SK-N-SH (cell line): ENCODE measurements around the gene PDE4D. TPM values are rescaled to one million over a fixed set of nuclear protein-coding genes. Genes with fewer than 3 reads are reported as not detected.

Source experiments
- CTCF ChIA-PET: fragments of 300-600, 350-600 bp; formaldehyde crosslinking; extraction: SDS; loops from one replicate; lab custom pipeline; 2021; lab: Yijun Ruan, JAX
- POLR2A ChIA-PET: fragments of 350-600 bp; sonication (Branson Sonifier 250); formaldehyde crosslinking; extraction: SDS; loops from one replicate; lab custom pipeline; 2020; ENCODE audit warnings: antibody characterized with exemption, inconsistent platforms; lab: Yijun Ruan, JAX
- DNase-seq: peaks from one replicate; pipeline ENCODE4 v3.0.0; 2012
- H2AFZ ChIP-seq: fragments of 200-600 bp; sonication (generic); 2 replicates; pipeline ENCODE4 v1.8.1; 2016; ENCODE audit warnings: antibody characterized with exemption, mild to moderate bottlenecking, low read depth
- H3F3A ChIP-seq: fragments of 200-600 bp; sonication (generic); replicated peaks from 2 replicates; pipeline ENCODE3; 2016; ENCODE audit warnings: antibody characterized with exemption, mild to moderate bottlenecking; ENCODE audit not compliant: insufficient read depth
- H3K27ac ChIP-seq, 2 experiments: fragments of 200-500 bp in 1 of 2; fragments of 200-600 bp in 1 of 2; sonication (Bioruptor generic) in 1 of 2; sonication (generic), shearing (Covaris generic) in 1 of 2; 2 replicates each; pipeline versions ENCODE4 v1.5.1 to v1.6.1; 2014 to 2016; ENCODE audit warnings: low read depth in 2 of 2, inconsistent platforms in 1 of 2, low read length in 1 of 2, mild to moderate bottlenecking in 1 of 2, mixed read lengths in 1 of 2
- H3K27me3 ChIP-seq: fragments of 200-600 bp; sonication (generic), shearing (Covaris generic); 2 replicates; pipeline ENCODE4 v1.6.1; 2016; ENCODE audit warnings: mixed run types; ENCODE audit not compliant: insufficient read depth
- H3K36me3 ChIP-seq, 2 experiments: fragments of 200-500 bp in 1 of 2; fragments of 200-600 bp in 1 of 2; sonication (Bioruptor generic) in 1 of 2; sonication (generic) in 1 of 2; replicated peaks in 1 of 2; 2 replicates each; pipeline versions ENCODE3 to v1.5.1; 2014 to 2016; ENCODE audit warnings: low read length in 1 of 2, mild to moderate bottlenecking in 1 of 2; ENCODE audit not compliant: insufficient read depth in 2 of 2, control insufficient read depth in 1 of 2
- H3K4me1 ChIP-seq, 2 experiments: fragments of 200-500 bp in 1 of 2; fragments of 200-600 bp in 1 of 2; sonication (Bioruptor generic) in 1 of 2; sonication (generic), shearing (Covaris generic) in 1 of 2; 2 replicates each; pipeline versions ENCODE4 v1.5.1 to v1.6.1; 2014 to 2016; ENCODE audit warnings: low read depth in 1 of 2, low read length in 1 of 2, mixed run types in 1 of 2; ENCODE audit not compliant: insufficient read depth in 2 of 2, control insufficient read depth in 1 of 2
- H3K4me2 ChIP-seq: fragments of 200-600 bp; sonication (generic), shearing (Covaris generic); 2 replicates; pipeline ENCODE4 v1.6.1; 2017; ENCODE audit warnings: mixed run types
- H3K4me3 ChIP-seq, 2 experiments: fragments of 200-500 bp in 1 of 2; fragments of 200-600 bp in 1 of 2; sonication (Bioruptor generic) in 1 of 2; sonication (generic), shearing (Covaris generic) in 1 of 2; 2 replicates each; pipeline versions ENCODE4 v1.5.1 to v1.8.1; 2014 to 2016; ENCODE audit warnings: low read depth in 2 of 2, inconsistent platforms in 1 of 2, low read length in 1 of 2, mild to moderate bottlenecking in 1 of 2, mixed read lengths in 1 of 2, moderate library complexity in 1 of 2
- H3K79me2 ChIP-seq: fragments of 200-600 bp; sonication (generic); 2 replicates; pipeline ENCODE4 v1.8.1; 2017; ENCODE audit warnings: mild to moderate bottlenecking; ENCODE audit not compliant: insufficient read depth
- H3K9ac ChIP-seq: fragments of 200-600 bp; sonication (generic); 2 replicates; pipeline ENCODE4 v1.6.1; 2017; ENCODE audit warnings: mixed run types
- H3K9me2 ChIP-seq: fragments of 200-600 bp; sonication (generic); 2 replicates; pipeline ENCODE4 v1.6.1; 2017; ENCODE audit warnings: mixed run types
- H3K9me3 ChIP-seq: fragments of 200-600 bp; sonication (generic); 2 replicates; pipeline ENCODE4 v1.6.1; 2017; ENCODE audit warnings: mixed run types, mild to moderate bottlenecking, moderate library complexity
- H4K20me1 ChIP-seq: fragments of 200-600 bp; sonication (generic); 2 replicates; pipeline ENCODE4 v1.6.1; 2017; ENCODE audit warnings: mild to moderate bottlenecking, mixed run types; ENCODE audit not compliant: insufficient read depth
- CTCF ChIP-seq: fragments of 200-600 bp; sonication (generic); IDR thresholded peaks from 2 replicates; pipeline ENCODE4 v1.6.1; 2017; ENCODE audit warnings: antibody characterized with exemption, mild to moderate bottlenecking, moderate library complexity
- ELF1 ChIP-seq: IDR thresholded peaks from 2 replicates; pipeline ENCODE4 v1.4.0; 2012
- EP300 ChIP-seq, 2 experiments: IDR thresholded peaks; 2 replicates each; pipeline versions ENCODE4 v1.4.0 to v1.6.1; 2012; ENCODE audit warnings: borderline replicate concordance in 1 of 2, low read depth in 1 of 2, low read length in 1 of 2
- GATA2 ChIP-seq: sonication (generic); formaldehyde crosslinking; IDR thresholded peaks from 2 replicates; pipeline ENCODE4 v1.5.0; 2020; ENCODE audit warnings: mild to moderate bottlenecking, missing genetic modification reagents
- MXI1 ChIP-seq: IDR thresholded peaks from 2 replicates; pipeline ENCODE4 v1.6.1; 2012; ENCODE audit warnings: mild to moderate bottlenecking, low read depth, low read length, improper control_type of control experiment
- NFIC ChIP-seq: IDR thresholded peaks from 2 replicates; pipeline ENCODE4 v1.4.0; 2012; ENCODE audit warnings: borderline replicate concordance
- POLR2AphosphoS5 ChIP-seq: IDR thresholded peaks from 2 replicates; pipeline ENCODE4 v1.6.1; 2012; ENCODE audit warnings: low read depth, low read length
- RCOR1 ChIP-seq: fragments of 150-350 bp; IDR thresholded peaks from 2 replicates; pipeline ENCODE4 v1.6.1; 2017; ENCODE audit warnings: antibody characterized with exemption, low read length
- RXRA ChIP-seq: IDR thresholded peaks from 2 replicates; pipeline ENCODE4 v1.4.0; 2012; ENCODE audit warnings: low read depth, mild to moderate bottlenecking, borderline replicate concordance
- SIN3A ChIP-seq: IDR thresholded peaks from 2 replicates; pipeline ENCODE4 v1.6.1; 2012; ENCODE audit warnings: low read depth, mild to moderate bottlenecking, low read length, moderate library complexity, borderline replicate concordance
- SMC3 ChIP-seq: IDR thresholded peaks from 2 replicates; pipeline ENCODE4 v1.6.1; 2012; ENCODE audit warnings: low read depth, low read length, improper control_type of control experiment
- TAF1 ChIP-seq: IDR thresholded peaks from 2 replicates; pipeline ENCODE4 v1.6.1; 2012; ENCODE audit warnings: low read depth, mild to moderate bottlenecking, low read length, moderate library complexity, borderline replicate concordance
- TCF12 ChIP-seq: IDR thresholded peaks from 2 replicates; pipeline ENCODE4 v1.4.0; 2012
- USF2 ChIP-seq: fragments of 150-350 bp; IDR thresholded peaks from 2 replicates; pipeline ENCODE4 v1.6.1; 2017; ENCODE audit warnings: antibody characterized with exemption, low read length, low read depth, borderline replicate concordance
- WGBS: methylation state at CpG from one replicate; pipeline ENCODE4 v1.1.6; 2017; ENCODE audit warnings: low lambda C conversion rate; 5-methylcytosine and 5-hydroxymethylcytosine counted together
- polyA plus RNA-seq, 3 experiments: library from polyadenylated mRNA; depleted of rRNA; stranded (reverse); fragments of >200 nt; gene quantifications; 2 replicates each; pipeline ENCODE4 v1.2.3, GENCODE V29; 2012
- TF ChIP-seq, protein P1 (sequence below): IDR thresholded peaks from 2 replicates; pipeline ENCODE4 v1.4.0; 2012; ENCODE audit warnings: low read depth, borderline replicate concordance

The PDE4D gene
- polyA plus RNA-seq, 1 of the 3 experiments (the other 2 are of a cell fraction): 2.4 TPM

DNA sequence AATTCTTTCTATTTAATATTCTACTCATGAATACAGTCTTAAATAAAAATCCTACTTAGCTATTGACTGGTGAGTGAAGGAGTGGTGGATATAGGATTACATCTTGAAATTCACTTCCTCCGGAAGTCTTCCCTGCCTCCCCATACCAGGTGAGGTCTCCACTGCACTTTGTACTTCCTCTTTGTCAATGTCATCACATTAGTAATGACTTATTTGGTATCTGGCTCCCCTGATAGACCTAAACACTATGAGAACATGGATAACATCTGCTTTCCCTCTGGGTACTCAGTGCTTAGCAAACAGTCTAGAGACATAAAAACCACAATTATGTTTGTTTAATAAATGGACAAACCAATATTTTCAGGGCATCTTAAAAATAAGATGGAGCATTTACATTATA lies 532.1 kb downstream of the PDE4D start (continued):
- TF ChIP-seq CTCF: no peak
- TF ChIP-seq TCF12: no peak
- no peak for TF ChIP-seq GATA2 (CRISPR knock-in tag)
- TF ChIP-seq SMC3: no peak
- TF ChIP-seq RXRA: no peak
- no peak for TF ChIP-seq EP300 (IDR thresholded peaks at IDR 0.05; ENCODE audit: borderline replicate concordance in 1 of 2, low read depth in 1 of 2, low read length in 1 of 2)
- TF ChIP-seq NFIC: no peak
- no peak for TF ChIP-seq ELF1
- TF ChIP-seq MXI1: no peak

DNA sequence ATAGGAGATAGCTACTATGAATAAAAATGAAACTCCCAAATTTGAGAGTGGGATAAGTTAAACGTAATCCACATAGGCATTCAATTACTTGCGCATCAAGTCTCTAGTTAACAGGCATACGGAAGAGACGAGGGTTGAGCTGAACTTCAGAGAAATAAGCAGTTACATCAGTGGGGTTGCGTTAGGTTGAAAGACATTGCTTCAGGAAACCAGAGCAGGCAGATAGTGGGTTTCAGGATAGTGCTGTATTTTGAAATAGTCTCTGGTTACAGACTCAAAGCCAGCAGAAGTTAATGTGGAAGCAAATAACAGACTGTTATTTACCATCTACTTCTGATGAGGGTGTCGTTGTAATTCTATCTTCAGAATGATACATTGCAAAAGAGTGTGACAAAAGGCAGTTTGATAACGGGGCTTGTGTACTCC lies 533.4 kb downstream of the PDE4D start:
- no peak overlapping the region for H2AFZ ChIP-seq
- ChIA-PET CTCF (interaction anchor here (0.7 to 1.9 kb wide), 8 partner anchors 8 to 440 kb away, joined by 3 to 5 read pairs (median 4); no protein-coding TSS in a partner anchor), POLR2A (no interaction called here)
- no peak overlapping the region for H3K9ac ChIP-seq
- H3K9me2 ChIP-seq: no peaks in the 10 kb centered on the region
- H3F3A ChIP-seq: no peaks in the 10 kb centered on the region
- no peaks in the 10 kb centered on the region for H3K27me3 ChIP-seq
- no peaks in the 10 kb centered on the region for H3K9me3 ChIP-seq
- H3K4me2 ChIP-seq: no peak overlapping the region
- 88% methylated on average over 7 of the region's 7 CpGs for WGBS
- no peaks in the 10 kb centered on the region for H3K79me2 ChIP-seq
- peaks cover 0 to 11% of the 10 kb centered on the region in 2 experiments; a peak in 2 of 4 replicates for H3K4me1 ChIP-seq
- no peak overlapping the region for H3K4me3 ChIP-seq
- H4K20me1 ChIP-seq: no peaks in the 10 kb centered on the region
- H3K27ac ChIP-seq: no peak overlapping the region
- DNase-seq: no peak
- H3K36me3 ChIP-seq: no peaks in the 10 kb centered on the region
- no peak for TF ChIP-seq USF2
- TF ChIP-seq RXRA: no peak
- TF ChIP-seq, protein P1, sequence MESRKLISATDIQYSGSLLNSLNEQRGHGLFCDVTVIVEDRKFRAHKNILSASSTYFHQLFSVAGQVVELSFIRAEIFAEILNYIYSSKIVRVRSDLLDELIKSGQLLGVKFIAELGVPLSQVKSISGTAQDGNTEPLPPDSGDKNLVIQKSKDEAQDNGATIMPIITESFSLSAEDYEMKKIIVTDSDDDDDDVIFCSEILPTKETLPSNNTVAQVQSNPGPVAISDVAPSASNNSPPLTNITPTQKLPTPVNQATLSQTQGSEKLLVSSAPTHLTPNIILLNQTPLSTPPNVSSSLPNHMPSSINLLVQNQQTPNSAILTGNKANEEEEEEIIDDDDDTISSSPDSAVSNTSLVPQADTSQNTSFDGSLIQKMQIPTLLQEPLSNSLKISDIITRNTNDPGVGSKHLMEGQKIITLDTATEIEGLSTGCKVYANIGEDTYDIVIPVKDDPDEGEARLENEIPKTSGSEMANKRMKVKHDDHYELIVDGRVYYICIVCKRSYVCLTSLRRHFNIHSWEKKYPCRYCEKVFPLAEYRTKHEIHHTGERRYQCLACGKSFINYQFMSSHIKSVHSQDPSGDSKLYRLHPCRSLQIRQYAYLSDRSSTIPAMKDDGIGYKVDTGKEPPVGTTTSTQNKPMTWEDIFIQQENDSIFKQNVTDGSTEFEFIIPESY: no peak
- no peak for TF ChIP-seq POLR2AphosphoS5
- no peak for TF ChIP-seq SIN3A
- no peak for TF ChIP-seq TAF1
- TF ChIP-seq RCOR1: no peak
